Hepatocyte (in vitro differentiated cells): ENCODE measurements around the gene PPP2R3A. TPM values are rescaled to one million over a fixed set of nuclear protein-coding genes. Genes with fewer than 3 reads are reported as not detected.

Experiments
- DNase-seq: peaks from one replicate; pipeline ENCODE4 v3.0.0-alpha.2; 2016; ENCODE audit warnings: low spot score
- H2AFZ ChIP-seq: fragments of 200-600 bp; sonication (generic); 2 replicates; pipeline ENCODE4 v1.6.0; 2016; ENCODE audit warnings: antibody characterized with exemption, mild to moderate bottlenecking
- H3K27ac ChIP-seq: fragments of 200-600 bp; sonication (generic); 2 replicates; pipeline ENCODE4 v1.5.1; 2016; ENCODE audit warnings: mild to moderate bottlenecking
- H3K27me3 ChIP-seq: fragments of 200-600 bp; sonication (generic); 2 replicates; pipeline ENCODE4 v1.6.1; 2016
- H3K36me3 ChIP-seq: fragments of 200-600 bp; sonication (generic); replicated peaks from 2 replicates; pipeline ENCODE4 v1.5.1; 2016; ENCODE audit warnings: low read depth; ENCODE audit not compliant: insufficient read depth
- H3K4me1 ChIP-seq: fragments of 200-600 bp; sonication (generic); 2 replicates; pipeline ENCODE4 v1.5.1; 2016; ENCODE audit warnings: mild to moderate bottlenecking, moderate library complexity; ENCODE audit not compliant: insufficient read depth
- H3K4me2 ChIP-seq: fragments of 200-600 bp; sonication (generic); 2 replicates; pipeline ENCODE4 v1.6.0; 2016
- H3K4me3 ChIP-seq: fragments of 200-600 bp; sonication (generic); 2 replicates; pipeline ENCODE4 v1.5.1; 2016; ENCODE audit warnings: mild to moderate bottlenecking
- H3K79me2 ChIP-seq: fragments of 200-600 bp; sonication (generic); 2 replicates; pipeline ENCODE4 v1.6.0; 2017; ENCODE audit warnings: mild to moderate bottlenecking
- H3K9me2 ChIP-seq: fragments of 200-600 bp; sonication (generic); replicated peaks from 2 replicates; pipeline ENCODE4 v1.6.0; 2017; ENCODE audit warnings: mild to moderate bottlenecking; ENCODE audit not compliant: insufficient read depth
- H3K9me3 ChIP-seq: fragments of 200-600 bp; sonication (generic); 2 replicates; pipeline ENCODE4 v1.5.1; 2016; ENCODE audit warnings: low read depth, mild to moderate bottlenecking
- H4K20me1 ChIP-seq: fragments of 200-600 bp; sonication (generic); 2 replicates; pipeline ENCODE4 v1.6.0; 2016; ENCODE audit warnings: mild to moderate bottlenecking; ENCODE audit not compliant: insufficient read depth, poor library complexity, severe bottlenecking
- CTCF ChIP-seq: fragments of 200-600 bp; sonication (generic); IDR thresholded peaks from 2 replicates; pipeline ENCODE4 v1.5.1; 2016; ENCODE audit warnings: antibody characterized with exemption, mild to moderate bottlenecking; ENCODE audit not compliant: poor library complexity
- EZH2 ChIP-seq: fragments of 200-600 bp; sonication (generic); IDR thresholded peaks from 2 replicates; pipeline ENCODE4 v1.6.1; 2016; ENCODE audit warnings: antibody characterized with exemption, mild to moderate bottlenecking, borderline replicate concordance
- EZH2phosphoT487 ChIP-seq: fragments of 200-600 bp; sonication (generic); IDR thresholded peaks from one replicate; pipeline ENCODE4 v1.6.1; 2018; ENCODE audit warnings: antibody characterized with exemption, mild to moderate bottlenecking, low read depth, moderate library complexity; ENCODE audit not compliant: unreplicated experiment, severe bottlenecking
- WGBS: methylation state at CpG from one replicate; pipeline ENCODE4 v1.1.6; 2016; ENCODE audit warnings: low lambda C conversion rate; ENCODE audit errors: missing lambda C conversion rate; 5-methylcytosine and 5-hydroxymethylcytosine counted together
- polyA plus RNA-seq: library from polyadenylated mRNA; unstranded; fragments of >200 nt; fragmentation: Nextera tagmentation; extraction: Ambion mirVana; gene quantifications from 2 replicates; pipeline ENCODE4 v1.2.1, GENCODE V29; 2016
- total RNA-seq: library from RNA; depleted of rRNA; stranded (reverse); fragments of >200 nt; gene quantifications from 2 replicates; pipeline ENCODE4 v1.2.3, GENCODE V29; 2014

Gene PPP2R3A
- total and polyA plus RNA-seq, 2 experiments from 2014 or later, result 6.7 to 20.2 TPM

GRCh38 chr3:135944831-135945230, 20.7 kb upstream of the PPP2R3A start:
- H3K9me3 ChIP-seq, result no peaks in the 10 kb centered on the region
- no peaks in the 10 kb centered on the region for H3K27me3 ChIP-seq
- no peak overlapping the region for H3K27ac ChIP-seq
- H2AFZ ChIP-seq, result no peak overlapping the region
- no peak for DNase-seq
- H3K36me3 ChIP-seq, result no peaks in the 10 kb centered on the region
- no peaks in the 10 kb centered on the region for H3K4me1 ChIP-seq
- H4K20me1 ChIP-seq, result no peaks in the 10 kb centered on the region
- H3K79me2 ChIP-seq, result no peaks in the 10 kb centered on the region
- no peak overlapping the region for H3K4me2 ChIP-seq
- H3K4me3 ChIP-seq, result no peak overlapping the region
- WGBS, result 97% methylated on average over 2 of the region's 2 CpGs
- H3K9me2 ChIP-seq, result no peaks in the 10 kb centered on the region
- TF ChIP-seq EZH2 (no peak), EZH2phosphoT487 (no peak), CTCF (no peak)

DNA sequence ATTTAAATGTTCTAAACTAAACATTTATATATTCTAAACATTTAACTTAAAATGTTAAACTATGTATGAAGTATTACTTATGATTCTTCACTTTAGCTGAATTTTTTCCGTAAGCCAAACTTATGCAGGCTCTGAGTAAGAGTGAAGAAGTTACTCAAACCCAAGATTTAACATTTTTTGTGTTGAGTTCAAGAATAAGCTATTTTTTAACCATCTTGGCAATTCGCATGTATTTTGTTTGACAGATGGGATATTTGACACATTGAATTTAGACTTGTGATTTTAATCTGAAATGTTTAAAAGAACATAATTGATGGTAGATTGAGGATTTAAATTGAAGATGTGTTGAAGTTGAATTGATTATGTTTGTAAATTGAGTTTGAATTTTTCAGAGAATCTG, 14.6 kb upstream of the PPP2R3A start:
- Histone ChIP-seq H3K9me2 (no peaks in the 10 kb centered on the region), H3K79me2 (no peaks in the 10 kb centered on the region), H2AFZ (no peak overlapping the region), H3K27ac (no peak overlapping the region), H3K27me3 (no peaks in the 10 kb centered on the region), H3K36me3 (no peaks in the 10 kb centered on the region), H4K20me1 (no peaks in the 10 kb centered on the region), H3K4me3 (no peak overlapping the region), H3K9me3 (no peaks in the 10 kb centered on the region), H3K4me2 (no peak overlapping the region), H3K4me1 (no peaks in the 10 kb centered on the region)
- no peak for TF ChIP-seq CTCF
- TF ChIP-seq EZH2, result no peak
- TF ChIP-seq EZH2phosphoT487, result no peak
- 96% methylated on average over 2 of the region's 2 CpGs for WGBS
- no peak for DNase-seq

DNA sequence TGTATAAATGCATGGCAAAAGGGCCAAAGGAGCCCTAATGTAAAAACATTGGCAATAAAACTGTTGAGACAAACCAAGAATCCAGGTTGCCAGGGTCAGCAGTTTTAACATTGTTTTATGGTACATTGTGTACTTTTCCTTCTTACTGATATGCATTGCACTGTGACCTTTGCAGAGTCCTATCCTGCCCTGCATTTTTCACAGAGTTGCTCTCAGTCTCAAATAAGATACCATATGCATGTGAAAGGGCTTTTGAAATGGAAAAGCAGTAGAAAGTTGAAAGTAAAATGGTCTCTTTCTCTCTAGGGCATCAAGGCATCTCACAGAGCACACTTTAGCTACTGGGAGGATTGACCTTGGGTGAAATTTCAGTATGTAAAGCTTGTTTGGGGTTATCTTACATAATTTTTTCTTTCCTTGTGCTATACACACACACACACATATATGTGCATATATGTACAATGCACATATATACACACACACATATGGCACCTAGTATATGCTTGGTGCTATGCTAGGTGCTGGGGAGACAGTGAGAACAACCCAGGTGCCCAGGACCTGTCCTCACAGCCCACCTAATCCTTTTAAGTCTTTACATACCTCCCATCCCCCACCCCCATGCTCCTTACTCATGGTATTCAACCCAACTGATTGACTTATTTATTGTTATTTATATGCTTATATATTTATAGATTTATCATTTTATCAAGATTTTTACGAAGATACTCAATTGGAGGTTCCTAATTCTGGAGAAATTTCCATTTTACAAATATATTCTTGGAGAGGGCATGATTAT, 1.2 kb upstream of the PPP2R3A start:
- WGBS, result 92% methylated on average over 1 of the region's 1 CpG
- Histone ChIP-seq H3K36me3 (no peaks in the 10 kb centered on the region), H4K20me1 (no peaks in the 10 kb centered on the region), H3K27me3 (no peaks in the 10 kb centered on the region), H3K4me2 (peak overlapping the region; percentile 85), H3K4me3 (no peak overlapping the region), H3K9me3 (no peaks in the 10 kb centered on the region), H3K27ac (peak overlapping the region; percentile 65), H3K4me1 (peaks cover 27% of the 10 kb centered on the region), H2AFZ (peak overlapping the region; percentile 84), H3K79me2 (peaks cover 21% of the 10 kb centered on the region), H3K9me2 (no peaks in the 10 kb centered on the region)
- DNase-seq, result peak; percentile 25
- no peak for TF ChIP-seq CTCF
- TF ChIP-seq EZH2, result no peak
- TF ChIP-seq EZH2phosphoT487, result no peak
